CD8-positive, alpha-beta memory T cell (primary cell): Measurements from ENCODE around the gene TM2D1. TPM values are rescaled to one million over a fixed set of nuclear protein-coding genes. Genes with fewer than 3 reads are reported as not detected.

ENCODE experiments used
- CTCF ChIA-PET: fragments of 350-600 bp; sonication (Branson Sonifier 250); formaldehyde crosslinking; loops from one replicate; lab custom pipeline; 2021; ENCODE audit warnings: antibody characterized with exemption; lab: Charles Lee
- POLR2A ChIA-PET: fragments of 350-600 bp; sonication (Branson Sonifier 250); formaldehyde crosslinking; loops from one replicate; lab custom pipeline; 2021; ENCODE audit warnings: antibody characterized with exemption; lab: Charles Lee
- DNase-seq, 5 donors: peaks; one replicate each; pipeline versions ENCODE4 v3.0.0 to v3.0.0-alpha.2; 2020 to 2022; ENCODE audit warnings: mixed read lengths in 1 of 5
- H3K27ac ChIP-seq: one replicate; pipeline ENCODE4 v1.7.0; 2013; ENCODE audit warnings: low read depth, mild to moderate bottlenecking, low read length, moderate library complexity
- H3K27me3 ChIP-seq: 2 replicates; pipeline ENCODE4 v1.7.0; 2013; ENCODE audit warnings: low read length, mild to moderate bottlenecking; ENCODE audit not compliant: insufficient read depth, poor library complexity, severe bottlenecking
- H3K36me3 ChIP-seq: 2 replicates; pipeline ENCODE4 v1.7.0; 2013; ENCODE audit warnings: mild to moderate bottlenecking, low read length, moderate library complexity; ENCODE audit not compliant: insufficient read depth
- H3K4me1 ChIP-seq: 2 replicates; pipeline ENCODE4 v1.7.0; 2013; ENCODE audit warnings: mild to moderate bottlenecking, low read length, moderate library complexity; ENCODE audit not compliant: insufficient read depth
- H3K4me3 ChIP-seq: 2 replicates; pipeline ENCODE4 v1.7.0; 2013; ENCODE audit warnings: mild to moderate bottlenecking, low read length
- H3K9me3 ChIP-seq: 2 replicates; pipeline ENCODE4 v1.7.0; 2013; ENCODE audit warnings: mild to moderate bottlenecking, low read length
- H3K27ac Mint-ChIP-seq, 8 donors: one replicate each; pipeline ENCODE4 v1.8.0; 2020 to 2021; ENCODE audit warnings: mixed read lengths in 8 of 8, mild to moderate bottlenecking in 6 of 8, inconsistent platforms in 3 of 8, moderate library complexity in 3 of 8
- H3K27me3 Mint-ChIP-seq, 2 donors: one replicate each; pipeline ENCODE4 v1.8.0; 2020 to 2021; ENCODE audit warnings: mixed read lengths in 2 of 2, mild to moderate bottlenecking in 1 of 2, moderate library complexity in 1 of 2
- H3K36me3 Mint-ChIP-seq, 3 donors: one replicate each; pipeline ENCODE4 v1.8.0; 2020 to 2021; ENCODE audit warnings: mixed read lengths in 3 of 3, inconsistent platforms in 1 of 3, mild to moderate bottlenecking in 1 of 3
- H3K4me1 Mint-ChIP-seq, 3 donors: one replicate each; pipeline ENCODE4 v1.8.0; 2020 to 2021; ENCODE audit warnings: mixed read lengths in 3 of 3, inconsistent platforms in 1 of 3, mild to moderate bottlenecking in 1 of 3
- H3K4me3 Mint-ChIP-seq, 7 donors: one replicate each; pipeline ENCODE4 v1.8.0; 2020 to 2021; ENCODE audit warnings: mixed read lengths in 7 of 7, mild to moderate bottlenecking in 6 of 7, moderate library complexity in 4 of 7, inconsistent platforms in 2 of 7
- H3K9me3 Mint-ChIP-seq, 5 donors: one replicate each; pipeline ENCODE4 v1.8.0; 2020 to 2022; ENCODE audit warnings: mixed read lengths in 5 of 5, mild to moderate bottlenecking in 3 of 5, moderate library complexity in 2 of 5, inconsistent platforms in 1 of 5
- polyA plus RNA-seq: library from polyadenylated mRNA; unstranded; fragments of 300-500 nt; fragmentation: Illumina TruSeq; gene quantifications from one replicate; pipeline ENCODE4 v1.2.3, GENCODE V29; 2021
- total RNA-seq, 2 experiments: library from RNA; stranded (reverse); gene quantifications; one replicate each; pipeline ENCODE4 v1.2.3, GENCODE V29; 2021

TM2D1 gene
- total and polyA plus RNA-seq, 3 experiments from 2014 or later = 30.1 to 37.1 (median 32.5) TPM

DNA sequence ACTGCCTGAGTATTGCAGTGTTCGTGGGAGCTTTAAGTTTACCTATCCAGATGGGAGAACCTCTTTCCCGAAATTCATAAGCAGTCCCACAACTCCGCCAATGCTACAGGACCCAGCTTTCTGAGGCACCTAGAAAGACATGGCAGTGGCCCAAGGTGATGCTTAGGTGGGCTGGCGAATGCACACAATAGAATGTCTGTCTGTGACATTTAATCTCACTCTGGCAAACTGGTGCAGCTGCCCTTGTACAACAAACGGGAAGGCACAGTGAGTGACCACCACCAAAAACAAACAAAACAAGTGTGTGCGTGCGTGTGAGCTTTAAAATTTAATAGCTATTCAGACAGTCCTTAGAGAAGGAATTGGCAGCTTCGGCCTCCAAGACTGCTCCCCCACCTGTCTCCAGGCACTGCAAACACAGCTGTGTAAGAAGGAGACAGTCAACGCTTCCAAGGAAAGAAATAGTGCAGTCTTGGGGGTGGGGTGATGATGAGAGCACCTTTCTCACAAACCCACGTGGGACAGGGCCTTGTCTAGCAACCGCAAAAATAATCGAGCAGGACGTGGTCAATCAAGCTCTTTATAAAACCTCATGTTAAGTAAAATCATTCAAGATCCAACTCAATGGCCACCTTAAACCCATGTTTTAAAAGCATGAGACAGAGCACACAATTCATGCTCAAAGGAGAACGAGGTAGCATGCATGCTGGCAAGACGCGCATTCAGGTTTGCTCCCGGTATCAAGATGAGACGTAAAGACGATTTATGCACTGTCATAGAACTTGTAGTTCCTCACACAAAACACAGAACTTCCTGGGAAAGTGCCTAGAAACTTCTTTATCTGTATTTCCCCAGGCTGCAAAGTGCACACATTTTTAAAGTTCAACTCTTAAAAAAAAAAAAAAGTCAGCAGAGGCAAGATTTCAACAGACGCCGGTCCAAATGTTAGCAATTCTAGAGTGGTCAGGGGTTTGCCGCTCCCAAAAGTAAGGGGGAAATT lies 84.1 kb downstream of the TM2D1 start:
- Mint-ChIP-seq H3K4me3 (peak overlapping the region in 6 of 7 donors; percentile 23 to 81 (median 66)), H3K4me1 (peaks cover 10 to 13% (median 12%) of the 10 kb centered on the region in 3 donors), H3K27me3 (peaks cover 0 to 2% of the 10 kb centered on the region in 2 donors), H3K9me3 (no peaks in the 10 kb centered on the region), H3K36me3 (peaks cover 0 to 1% (median 0%) of the 10 kb centered on the region in 3 donors), H3K27ac (peak overlapping the region in 1 of 8 donors; percentile 7)
- POLR2A ChIA-PET = no interaction called here
- H3K27me3 ChIP-seq = no peaks in the 10 kb centered on the region
- H3K4me3 ChIP-seq = peak overlapping the region; percentile 32
- no peak for DNase-seq
- no peaks in the 10 kb centered on the region for H3K9me3 ChIP-seq
- H3K36me3 ChIP-seq = no peaks in the 10 kb centered on the region
- H3K27ac ChIP-seq = no peak overlapping the region
- H3K4me1 ChIP-seq = no peaks in the 10 kb centered on the region
- CTCF ChIA-PET = interaction anchor here (0.8 kb wide), 1 partner anchor 792 kb away, joined by 3 read pairs; no protein-coding TSS in a partner anchor

DNA sequence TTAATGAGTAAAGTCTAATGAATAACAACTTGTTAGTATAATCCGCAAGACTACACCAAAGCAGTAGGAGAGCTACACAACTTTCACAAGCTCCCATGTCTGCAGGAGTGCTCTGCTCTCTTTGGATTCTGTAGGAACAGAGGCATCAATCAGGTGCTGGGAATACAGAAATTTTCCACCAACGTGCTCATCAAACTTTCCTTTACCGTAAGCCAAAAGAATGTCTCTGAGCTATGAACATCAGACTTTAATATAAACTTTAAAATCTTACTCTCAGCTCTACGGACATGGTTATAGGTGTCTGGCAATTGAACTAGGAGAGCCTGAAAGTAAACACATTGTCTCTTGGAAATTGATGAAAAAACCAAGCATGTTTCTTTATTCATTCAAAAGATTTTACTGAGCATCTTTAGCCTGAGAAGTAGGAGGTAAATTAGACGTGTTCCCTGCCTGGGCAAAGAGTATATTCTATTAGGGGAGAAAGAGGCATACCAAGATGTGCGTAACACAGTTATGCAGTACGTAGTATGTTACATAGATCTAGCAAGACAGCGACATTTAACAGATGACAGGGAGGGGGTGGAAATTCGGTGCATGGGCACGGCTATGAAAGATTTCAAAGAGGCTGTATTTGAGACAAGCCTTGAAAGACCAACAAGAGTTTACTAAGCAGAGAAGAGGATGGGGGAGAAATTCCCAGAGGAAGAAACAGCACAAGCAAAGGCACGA lies 85.2 kb downstream of the TM2D1 start:
- no peaks in the 10 kb centered on the region for H3K27me3 ChIP-seq
- Mint-ChIP-seq H3K4me1 (peaks cover 10 to 13% (median 12%) of the 10 kb centered on the region in 3 donors), H3K9me3 (no peaks in the 10 kb centered on the region), H3K36me3 (peaks cover 0 to 1% (median 0%) of the 10 kb centered on the region in 3 donors), H3K27me3 (peaks cover 0 to 2% of the 10 kb centered on the region in 2 donors), H3K4me3 (no peak overlapping the region), H3K27ac (no peak overlapping the region)
- H3K27ac ChIP-seq = no peak overlapping the region
- H3K4me1 ChIP-seq = no peaks in the 10 kb centered on the region
- no peak overlapping the region for H3K4me3 ChIP-seq
- CTCF ChIA-PET = interaction anchor here (0.8 kb wide), 1 partner anchor 791 kb away, joined by 3 read pairs; no protein-coding TSS in a partner anchor
- no peak for DNase-seq
- no peaks in the 10 kb centered on the region for H3K9me3 ChIP-seq
- H3K36me3 ChIP-seq = no peaks in the 10 kb centered on the region
- POLR2A ChIA-PET = no interaction called here

DNA sequence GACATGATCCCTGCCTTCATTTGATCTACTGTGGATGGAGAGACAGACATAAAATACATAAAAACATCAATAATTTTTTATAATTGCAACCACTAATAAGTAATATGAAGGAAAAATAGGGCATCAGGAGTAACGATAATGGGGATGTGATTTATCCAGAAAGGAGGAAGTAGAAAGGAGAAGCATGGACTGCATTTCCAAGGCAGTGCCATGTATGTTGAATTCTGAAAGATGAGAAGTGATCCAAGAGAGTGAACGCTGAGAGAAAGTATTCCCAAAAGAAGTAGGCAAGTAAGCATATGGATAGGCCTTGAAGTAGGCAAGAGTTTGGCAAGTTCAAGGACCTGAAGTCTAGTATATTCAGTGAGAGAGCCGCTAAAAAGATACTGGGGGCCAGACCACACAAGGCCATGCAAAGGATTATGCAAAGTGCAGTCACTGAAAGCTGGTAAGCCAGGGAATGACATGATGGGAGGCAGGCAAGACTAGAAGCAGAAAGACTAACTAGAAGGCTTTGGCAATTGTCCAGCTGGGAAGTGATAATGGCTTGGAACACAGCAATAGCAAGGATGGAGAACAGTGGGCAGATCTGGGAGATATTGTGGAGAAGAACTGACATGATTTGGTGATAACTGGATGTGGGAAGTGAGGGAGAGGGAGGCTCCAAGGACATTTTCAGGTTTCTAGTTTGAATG lies 85.9 kb downstream of the TM2D1 start:
- Histone ChIP-seq H3K4me1 (no peaks in the 10 kb centered on the region), H3K36me3 (no peaks in the 10 kb centered on the region), H3K27me3 (no peaks in the 10 kb centered on the region), H3K9me3 (no peaks in the 10 kb centered on the region), H3K27ac (no peak overlapping the region), H3K4me3 (no peak overlapping the region)
- peaks cover 0 to 1% (median 0%) of the 10 kb centered on the region in 3 donors for H3K36me3 Mint-ChIP-seq
- DNase-seq = no peak
- ChIA-PET CTCF (no interaction called here), POLR2A (no interaction called here)
- no peaks in the 10 kb centered on the region for H3K9me3 Mint-ChIP-seq
- peaks cover 0 to 2% of the 10 kb centered on the region in 2 donors for H3K27me3 Mint-ChIP-seq
- H3K27ac Mint-ChIP-seq = no peak overlapping the region
- H3K4me1 Mint-ChIP-seq = peaks cover 10 to 13% (median 12%) of the 10 kb centered on the region in 3 donors
- H3K4me3 Mint-ChIP-seq = no peak overlapping the region

GRCh38 chr1:61638296-61638695 lies 86.6 kb downstream of the TM2D1 start:
- Histone ChIP-seq H3K36me3 (no peaks in the 10 kb centered on the region), H3K4me1 (no peaks in the 10 kb centered on the region), H3K4me3 (no peak overlapping the region), H3K27me3 (no peaks in the 10 kb centered on the region), H3K27ac (no peak overlapping the region), H3K9me3 (no peaks in the 10 kb centered on the region)
- Mint-ChIP-seq H3K27ac (no peak overlapping the region), H3K4me1 (peaks cover 10 to 13% (median 12%) of the 10 kb centered on the region in 3 donors), H3K27me3 (peaks cover 0 to 2% of the 10 kb centered on the region in 2 donors), H3K9me3 (no peaks in the 10 kb centered on the region), H3K36me3 (peaks cover 0 to 1% (median 0%) of the 10 kb centered on the region in 3 donors), H3K4me3 (no peak overlapping the region)
- DNase-seq = no peak
- ChIA-PET CTCF (no interaction called here), POLR2A (no interaction called here)

- Mint-ChIP-seq H3K27me3 (peaks cover 0 to 5% of the 10 kb centered on the region in 2 donors), H3K36me3 (peaks cover 0 to 1% (median 0%) of the 10 kb centered on the region in 3 donors), H3K27ac (no peak overlapping the region), H3K4me3 (no peak overlapping the region), H3K9me3 (no peaks in the 10 kb centered on the region), H3K4me1 (peaks cover 10 to 13% (median 12%) of the 10 kb centered on the region in 3 donors)
- CTCF ChIA-PET = no interaction called here
- H3K27me3 ChIP-seq = no peaks in the 10 kb centered on the region
- H3K36me3 ChIP-seq = no peaks in the 10 kb centered on the region
- H3K4me3 ChIP-seq = no peak overlapping the region
- DNase-seq = no peak
- no peak overlapping the region for H3K27ac ChIP-seq
- H3K9me3 ChIP-seq = no peaks in the 10 kb centered on the region
- no peaks in the 10 kb centered on the region for H3K4me1 ChIP-seq
- POLR2A ChIA-PET = no interaction called here
These were observed 87.5 kb downstream of the TM2D1 start for GRCh38 chr1:61637470-61637869.

GRCh38 chr1:61636814-61637213 lies 88.1 kb downstream of the TM2D1 start:
- H3K4me1 ChIP-seq = no peaks in the 10 kb centered on the region
- H3K27ac Mint-ChIP-seq = no peak overlapping the region
- ChIA-PET POLR2A (no interaction called here), CTCF (no interaction called here)
- peaks cover 9 to 11% (median 10%) of the 10 kb centered on the region in 3 donors for H3K4me1 Mint-ChIP-seq
- no peaks in the 10 kb centered on the region for H3K36me3 ChIP-seq
- H3K27me3 Mint-ChIP-seq = peaks cover 0 to 4% of the 10 kb centered on the region in 2 donors
- H3K4me3 ChIP-seq = no peak overlapping the region
- H3K27ac ChIP-seq = no peak overlapping the region
- H3K36me3 Mint-ChIP-seq = peaks cover 0 to 1% (median 0%) of the 10 kb centered on the region in 3 donors
- H3K4me3 Mint-ChIP-seq = no peak overlapping the region
- H3K27me3 ChIP-seq = no peaks in the 10 kb centered on the region
- no peaks in the 10 kb centered on the region for H3K9me3 ChIP-seq
- H3K9me3 Mint-ChIP-seq = no peaks in the 10 kb centered on the region
- DNase-seq = no peak

GRCh38 chr1:61636376-61636775 lies 88.6 kb downstream of the TM2D1 start:
- peaks cover 0 to 3% of the 10 kb centered on the region in 2 donors for H3K27me3 Mint-ChIP-seq
- no peaks in the 10 kb centered on the region for H3K27me3 ChIP-seq
- no peaks in the 10 kb centered on the region for H3K9me3 Mint-ChIP-seq
- H3K4me1 ChIP-seq = no peaks in the 10 kb centered on the region
- CTCF ChIA-PET = no interaction called here
- no peak overlapping the region for H3K27ac ChIP-seq
- H3K36me3 ChIP-seq = no peaks in the 10 kb centered on the region
- H3K9me3 ChIP-seq = no peaks in the 10 kb centered on the region
- H3K4me3 ChIP-seq = no peak overlapping the region
- POLR2A ChIA-PET = no interaction called here
- H3K27ac Mint-ChIP-seq = no peak overlapping the region
- peaks cover 0 to 1% (median 0%) of the 10 kb centered on the region in 3 donors for H3K36me3 Mint-ChIP-seq
- H3K4me3 Mint-ChIP-seq = no peak overlapping the region
- H3K4me1 Mint-ChIP-seq = peaks cover 5 to 7% (median 5%) of the 10 kb centered on the region in 3 donors
- DNase-seq = no peak
